H1 (cell line): Measurements from ENCODE around the gene ZNRF2. TPM values are rescaled to one million over a fixed set of nuclear protein-coding genes. Genes with fewer than 3 reads are reported as not detected.

Source experiments
- CTCF ChIA-PET: fragments of 300-600 bp; sonication (Branson Sonifier 250); formaldehyde crosslinking; loops from one replicate; lab custom pipeline; 2021; ENCODE audit not compliant: partially characterized antibody; lab: Charles Lee
- POLR2A ChIA-PET: fragments of 300-600 bp; sonication (Branson Sonifier 250); formaldehyde crosslinking; loops from one replicate; lab custom pipeline; 2021; ENCODE audit warnings: inconsistent platforms; ENCODE audit not compliant: partially characterized antibody; lab: Charles Lee
- DNase-seq, 2 experiments: peaks; one replicate each; pipeline versions ENCODE4 v3.0.0 to v3.0.0-alpha.2; 2010 to 2022; ENCODE audit warnings: low spot score in 2 of 2, low read depth in 1 of 2, mixed read lengths in 1 of 2
- FAIRE-seq: peaks from 2 replicates; lab custom pipeline; 2011; peaks lifted over from hg19 to GRCh38; lab: Jason Lieb, UNC
- H2AFZ ChIP-seq: 2 replicates; pipeline ENCODE4 v1.8.1; 2012; ENCODE audit warnings: low read length, inconsistent platforms
- H2AK5ac ChIP-seq: 2 replicates; pipeline ENCODE4 v1.6.1; 2013; ENCODE audit warnings: low read depth, low read length
- H2BK120ac ChIP-seq: replicated peaks from 2 replicates; pipeline ENCODE3; 2013; ENCODE audit warnings: low read depth, low read length, inconsistent platforms
- H2BK12ac ChIP-seq: 2 replicates; pipeline ENCODE4 v1.6.1; 2013; ENCODE audit warnings: low read depth, low read length
- H2BK15ac ChIP-seq: 2 replicates; pipeline ENCODE4 v1.6.1; 2013; ENCODE audit warnings: low read length
- H2BK20ac ChIP-seq: 2 replicates; pipeline ENCODE4 v1.6.1; 2013; ENCODE audit warnings: low read length
- H2BK5ac ChIP-seq: 2 replicates; pipeline ENCODE4 v1.6.1; 2013; ENCODE audit warnings: low read depth, low read length
- H3K14ac ChIP-seq: 2 replicates; pipeline ENCODE4 v1.6.1; 2013; ENCODE audit warnings: inconsistent platforms; ENCODE audit not compliant: insufficient read length
- H3K18ac ChIP-seq: 2 replicates; pipeline ENCODE4 v1.6.1; 2013; ENCODE audit warnings: low read length; ENCODE audit errors: extremely low read depth
- H3K23ac ChIP-seq: 2 replicates; pipeline ENCODE4 v1.6.1; 2013; ENCODE audit warnings: inconsistent platforms; ENCODE audit not compliant: insufficient read length
- H3K23me2 ChIP-seq: 2 replicates; pipeline ENCODE4 v1.6.1; 2013; ENCODE audit warnings: low read depth, low read length
- H3K27ac ChIP-seq: 2 replicates; pipeline ENCODE4 v1.6.1; 2011; ENCODE audit warnings: low read depth, low read length, inconsistent platforms
- H3K27me3 ChIP-seq, 4 experiments: replicated peaks in 1 of 4; 1 replicate in 1 of 4; 2 replicates in 3 of 4; pipeline versions ENCODE4 v1.6.1 to v1.8.1; 2011 to 2013; ENCODE audit warnings: low read length in 3 of 4, mild to moderate bottlenecking in 3 of 4, inconsistent platforms in 2 of 4, mixed read lengths in 2 of 4, moderate library complexity in 1 of 4; ENCODE audit not compliant: control insufficient read depth in 3 of 4, insufficient read depth in 3 of 4; ENCODE audit errors: extremely low read depth in 1 of 4
- H3K36me3 ChIP-seq, 4 experiments: 2 replicates each; pipeline versions ENCODE4 v1.6.1 to v1.8.1; 2011 to 2013; ENCODE audit warnings: mild to moderate bottlenecking in 4 of 4, low read length in 3 of 4, moderate library complexity in 2 of 4, control low read depth in 1 of 4, inconsistent platforms in 1 of 4; ENCODE audit not compliant: insufficient read depth in 4 of 4, control insufficient read depth in 2 of 4
- H3K4ac ChIP-seq: replicated peaks from 2 replicates; pipeline ENCODE3; 2013; ENCODE audit warnings: low read length, low read depth, mixed read lengths, inconsistent platforms; ENCODE audit not compliant: insufficient read length
- H3K4me1 ChIP-seq, 4 experiments: replicated peaks in 1 of 4; 1 replicate in 1 of 4; 2 replicates in 3 of 4; pipeline versions ENCODE4 v1.6.1 to v1.8.1; 2011 to 2013; ENCODE audit warnings: low read length in 3 of 4, inconsistent platforms in 2 of 4, mixed read lengths in 1 of 4; ENCODE audit not compliant: insufficient read depth in 4 of 4, control insufficient read depth in 3 of 4
- H3K4me2 ChIP-seq, 2 experiments: 2 replicates each; pipeline versions ENCODE4 v1.6.1 to v1.8.1; 2011 to 2013; ENCODE audit warnings: low read depth in 2 of 2, low read length in 2 of 2, control low read depth in 1 of 2, inconsistent platforms in 1 of 2, mild to moderate bottlenecking in 1 of 2; ENCODE audit not compliant: insufficient read depth in 1 of 2
- H3K4me3 ChIP-seq, 4 experiments: fragments of 200-600, 300-600 bp in 1 of 4; sonication (generic), shearing (Covaris generic), sonication (Bioruptor Twin) in 1 of 4; 2 replicates each; pipeline versions ENCODE4 v1.5.1 to v1.8.1; 2011 to 2016; ENCODE audit warnings: low read length in 4 of 4, low read depth in 3 of 4, control low read depth in 2 of 4, inconsistent platforms in 2 of 4, mild to moderate bottlenecking in 2 of 4, mixed read lengths in 1 of 4, moderate library complexity in 1 of 4; ENCODE audit not compliant: insufficient read depth in 2 of 4; ENCODE audit errors: extremely low read depth in 1 of 4
- H3K56ac ChIP-seq: replicated peaks from 2 replicates; pipeline ENCODE3; 2013; ENCODE audit warnings: low read depth, mild to moderate bottlenecking, mixed read lengths, low read length, inconsistent platforms; ENCODE audit not compliant: insufficient read length
- H3K79me1 ChIP-seq: 2 replicates; pipeline ENCODE4 v1.6.1; 2013; ENCODE audit warnings: low read depth, low read length, control low read depth
- H3K79me2 ChIP-seq, 2 experiments: 2 replicates each; pipeline versions ENCODE4 v1.6.1 to v1.8.1; 2012 to 2013; ENCODE audit warnings: low read length in 2 of 2, mild to moderate bottlenecking in 2 of 2, inconsistent platforms in 1 of 2; ENCODE audit not compliant: insufficient read depth in 2 of 2, control insufficient read depth in 1 of 2
- H3K9ac ChIP-seq, 4 experiments: replicated peaks in 1 of 4; 1 replicate in 1 of 4; 2 replicates in 3 of 4; pipeline versions ENCODE4 v1.6.1 to v1.8.1; 2011 to 2013; ENCODE audit warnings: low read depth in 3 of 4, low read length in 3 of 4, control low read depth in 2 of 4, mild to moderate bottlenecking in 2 of 4, moderate library complexity in 2 of 4, inconsistent platforms in 1 of 4; ENCODE audit errors: extremely low read depth in 1 of 4
- H3K9me3 ChIP-seq, 2 experiments: 2 replicates each; pipeline versions ENCODE4 v1.6.1 to v1.8.1; 2012 to 2013; ENCODE audit warnings: mild to moderate bottlenecking in 2 of 2, moderate library complexity in 2 of 2, control low read depth in 1 of 2, inconsistent platforms in 1 of 2, low read depth in 1 of 2, low read length in 1 of 2, mixed read lengths in 1 of 2; ENCODE audit not compliant: insufficient read depth in 2 of 2
- H4K20me1 ChIP-seq, 2 experiments: replicated peaks in 1 of 2; 2 replicates each; pipeline versions ENCODE3 to v1.8.1; 2011 to 2013; ENCODE audit warnings: inconsistent platforms in 2 of 2, low read length in 2 of 2, mild to moderate bottlenecking in 1 of 2; ENCODE audit not compliant: insufficient read depth in 2 of 2, control insufficient read depth in 1 of 2
- H4K5ac ChIP-seq: 2 replicates; pipeline ENCODE4 v1.6.1; 2013; ENCODE audit warnings: low read length, low read depth, mixed read lengths, inconsistent platforms; ENCODE audit not compliant: insufficient read length
- H4K8ac ChIP-seq: 2 replicates; pipeline ENCODE4 v1.8.0; 2013; ENCODE audit warnings: mild to moderate bottlenecking, moderate library complexity, low read length, inconsistent platforms; ENCODE audit not compliant: insufficient read depth; ENCODE audit errors: extremely low read depth
- H4K91ac ChIP-seq: replicated peaks from 2 replicates; pipeline ENCODE3; 2013; ENCODE audit warnings: low read length, mixed read lengths, inconsistent platforms; ENCODE audit not compliant: insufficient read length
- CREB1 ChIP-seq: IDR thresholded peaks from 2 replicates; pipeline ENCODE4 v1.6.1; 2012; ENCODE audit warnings: inconsistent platforms
- GABPA ChIP-seq: IDR thresholded peaks from 2 replicates; pipeline ENCODE4 v1.6.1; 2011; ENCODE audit warnings: mild to moderate bottlenecking, low read length, moderate library complexity, borderline replicate concordance; ENCODE audit not compliant: insufficient read depth
- JUND ChIP-seq: IDR thresholded peaks from 2 replicates; pipeline ENCODE4 v1.6.1; 2011; ENCODE audit warnings: mild to moderate bottlenecking, improper control_type of control experiment, low read length
- KDM4A ChIP-seq: IDR thresholded peaks from one replicate; pipeline ENCODE4 v1.7.1; 2012; ENCODE audit warnings: low read depth, mild to moderate bottlenecking, moderate library complexity, low read length, inconsistent platforms; ENCODE audit not compliant: severe bottlenecking
- MAX ChIP-seq: IDR thresholded peaks from 2 replicates; pipeline ENCODE4 v1.6.1; 2012; ENCODE audit warnings: inconsistent platforms
- RAD21 ChIP-seq, 2 experiments: IDR thresholded peaks in 1 of 2; conservative IDR thresholded peaks in 1 of 2; 2 replicates each; pipeline ENCODE4 v1.6.1; 2011; ENCODE audit warnings: low read depth in 2 of 2, low read length in 2 of 2, improper control_type of control experiment in 1 of 2, inconsistent platforms in 1 of 2, mild to moderate bottlenecking in 1 of 2, moderate library complexity in 1 of 2
- SIRT6 ChIP-seq: IDR thresholded peaks from one replicate; pipeline ENCODE4 v1.7.1; 2012; ENCODE audit warnings: low read length, inconsistent platforms
- ZNF274 ChIP-seq: IDR thresholded peaks from 2 replicates; pipeline ENCODE4 v1.7.0; 2012; ENCODE audit warnings: low read length, borderline replicate concordance; ENCODE audit errors: extremely low read depth
- WGBS, 2 experiments: shearing (Covaris generic) in 1 of 2; methylation state at CpG; one replicate each; pipeline versions ENCODE4 v1.1.6 to v1.1.7; 2013 to 2015; ENCODE audit warnings: low lambda C conversion rate in 2 of 2, mixed read lengths in 2 of 2, inconsistent platforms in 1 of 2, low coverage in 1 of 2, missing lambda C conversion rate in 1 of 2; ENCODE audit not compliant: insufficient replicate concordance in 2 of 2, insufficient coverage in 1 of 2, insufficient read length in 1 of 2; ENCODE audit errors: extremely low coverage in 1 of 2, missing lambda C conversion rate in 1 of 2; 5-methylcytosine and 5-hydroxymethylcytosine counted together
- polyA plus RNA-seq, 7 experiments: library from polyadenylated mRNA; depleted of rRNA in 3 of 7; stranded (reverse) in 5 of 7; unstranded in 2 of 7; fragments of >200 nt in 5 of 7; fragments of 200-250 nt in 2 of 7; gene quantifications; 1 replicate in 5 of 7; 2 replicates in 1 of 7; 4 replicates in 1 of 7; pipeline versions ENCODE4 v1.2.1 to v1.2.3, GENCODE V29; 2011 to 2013; ENCODE audit warnings: missing spikeins in 2 of 7, mixed read lengths in 2 of 7
- total RNA-seq: library from RNA; stranded (reverse); fragmentation: NEBNext Ultra II Directional; extraction: Animal tissue kit (Norgen Biotek cat#: 25700); gene quantifications from 2 replicates; pipeline ENCODE4 v1.2.1, GENCODE V29; 2021

ZNRF2 gene
- total and polyA plus RNA-seq, 2 of the 8 experiments (the other 6 are each of a cell fraction or from before 2014, with no cell fraction given), result 2.9 to 16.2 TPM

- Histone ChIP-seq H3K56ac (no peak overlapping the region), H3K4me3 (no peak overlapping the region), H4K5ac (no peak overlapping the region), H3K79me1 (no peaks in the 10 kb centered on the region), H3K23me2 (no peaks in the 10 kb centered on the region), H3K14ac (no peak overlapping the region), H2AK5ac (no peak overlapping the region), H4K91ac (no peak overlapping the region), H2BK120ac (no peak overlapping the region), H2BK12ac (no peak overlapping the region), H3K18ac (no peak overlapping the region), H3K9ac (no peak overlapping the region), H3K79me2 (no peaks in the 10 kb centered on the region), H3K4me2 (no peak overlapping the region), H2AFZ (no peak overlapping the region), H3K36me3 (no peaks in the 10 kb centered on the region), H3K4me1 (no peaks in the 10 kb centered on the region), H4K20me1 (no peaks in the 10 kb centered on the region), H3K23ac (no peak overlapping the region), H4K8ac (no peak overlapping the region), H2BK5ac (no peak overlapping the region), H2BK20ac (no peak overlapping the region), H3K4ac (no peak overlapping the region), H3K27me3 (no peaks in the 10 kb centered on the region), H3K9me3 (no peaks in the 10 kb centered on the region), H2BK15ac (no peak overlapping the region), H3K27ac (no peak overlapping the region)
- CTCF ChIA-PET, result interaction anchor here (0.7 to 7.2 kb wide), 9 partner anchors 27 to 316 kb away, joined by 3 to 82 read pairs (median 5); partner anchors contain the start of gene NOD1
- TF ChIP-seq GABPA, result no peak
- no peak for TF ChIP-seq RAD21 (IDR thresholded peaks at IDR 0.05 in 1 of 2, conservative IDR thresholded peaks at IDR 0.05 in 1 of 2; ENCODE audit: low read depth in 2 of 2, low read length in 2 of 2)
- TF ChIP-seq CREB1, result no peak
- no peak for TF ChIP-seq JUND
- no peak for TF ChIP-seq SIRT6
- no peak for TF ChIP-seq ZNF274
- no peak for TF ChIP-seq KDM4A
- TF ChIP-seq MAX, result no peak
- DNase-seq, result no peak
- POLR2A ChIA-PET, result no interaction called here
- 86% methylated on average over 3 of the region's 3 CpGs; no CpG with 5 or more reads in 1 of the 2 experiments for WGBS, 2 experiments
- no peak for FAIRE-seq
These were observed 9.8 kb upstream of the ZNRF2 start for GRCh38 chr7:30274641-30275040.
